Fibroblast of lung (primary cell): ENCODE measurements around the gene NRAP. TPM values are rescaled to one million over a fixed set of nuclear protein-coding genes. Genes with fewer than 3 reads are reported as not detected.

Experiments used
- DNase-seq, 2 donors: peaks; one replicate each; pipeline versions ENCODE4 v3.0.0 to v3.0.0-alpha.2; 2010; ENCODE audit warnings: low read depth in 2 of 2
- H2AFZ ChIP-seq: 2 replicates; pipeline ENCODE4 v1.5.1; 2012; ENCODE audit warnings: low read length, control low read depth, inconsistent platforms
- H3K27ac ChIP-seq: 2 replicates; pipeline ENCODE4 v1.5.1; 2011; ENCODE audit warnings: low read length, control low read depth; ENCODE audit not compliant: insufficient read depth
- H3K27me3 ChIP-seq: 2 replicates; pipeline ENCODE4 v1.5.1; 2011; ENCODE audit warnings: mild to moderate bottlenecking, low read length; ENCODE audit not compliant: control insufficient read depth, insufficient read depth
- H3K36me3 ChIP-seq: 2 replicates; pipeline ENCODE4 v1.5.1; 2011; ENCODE audit warnings: low read length; ENCODE audit not compliant: control insufficient read depth, insufficient read depth
- H3K4me1 ChIP-seq: 2 replicates; pipeline ENCODE4 v1.5.1; 2011; ENCODE audit warnings: low read length; ENCODE audit not compliant: control insufficient read depth, insufficient read depth; ENCODE audit errors: extremely low read depth
- H3K4me2 ChIP-seq: 2 replicates; pipeline ENCODE4 v1.5.1; 2011; ENCODE audit warnings: low read length, control low read depth; ENCODE audit not compliant: insufficient read depth; ENCODE audit errors: extremely low read depth
- H3K4me3 ChIP-seq, 4 experiments: fragments of 200-600 bp in 1 of 4; sonication (generic) in 1 of 4; replicated peaks in 1 of 4; 2 replicates each; pipeline ENCODE4 v1.5.1; 2011 to 2016; ENCODE audit warnings: low read length in 4 of 4, low read depth in 3 of 4, mild to moderate bottlenecking in 3 of 4, control low read depth in 2 of 4, inconsistent platforms in 1 of 4, mixed read lengths in 1 of 4; ENCODE audit not compliant: insufficient read depth in 1 of 4; ENCODE audit errors: control extremely low read depth in 1 of 4
- H3K79me2 ChIP-seq: 2 replicates; pipeline ENCODE4 v1.5.1; 2012; ENCODE audit warnings: mild to moderate bottlenecking, low read length, inconsistent platforms; ENCODE audit not compliant: control insufficient read depth, insufficient read depth
- H3K9ac ChIP-seq: 2 replicates; pipeline ENCODE4 v1.5.1; 2011; ENCODE audit warnings: mild to moderate bottlenecking, low read length, control low read depth; ENCODE audit not compliant: insufficient read depth
- H3K9me3 ChIP-seq: 2 replicates; pipeline ENCODE4 v1.5.1; 2012; ENCODE audit warnings: low read depth, low read length; ENCODE audit not compliant: control insufficient read depth, insufficient read depth
- H4K20me1 ChIP-seq: 2 replicates; pipeline ENCODE4 v1.5.1; 2011; ENCODE audit warnings: low read length; ENCODE audit not compliant: control insufficient read depth, insufficient read depth; ENCODE audit errors: extremely low read depth
- EZH2 ChIP-seq: IDR thresholded peaks from 2 replicates; pipeline ENCODE4 v1.5.1; 2012; ENCODE audit warnings: low read length, control low read depth, mild to moderate bottlenecking; ENCODE audit errors: missing control alignments
- polyA plus RNA-seq, 2 donors: library from polyadenylated mRNA; depleted of rRNA in 1 of 2; stranded (reverse) in 1 of 2; unstranded in 1 of 2; fragments of >200 nt; gene quantifications; 2 replicates each; pipeline ENCODE4 v1.2.1, GENCODE V29; 2011 to 2012; ENCODE audit warnings: missing spikeins in 1 of 2
- total RNA-seq: library from RNA; depleted of rRNA; stranded (reverse); fragments of >200 nt; gene quantifications from 2 replicates; pipeline ENCODE4 v1.2.1, GENCODE V29; 2014
- TF ChIP-seq, protein P1 (sequence below), 2 donors: IDR thresholded peaks in 1 of 2; conservative IDR thresholded peaks in 1 of 2; 1 replicate in 1 of 2; 2 replicates in 1 of 2; pipeline ENCODE4 v1.5.1; 2011 to 2012; ENCODE audit warnings: low read length in 2 of 2, control low read depth in 1 of 2, inconsistent platforms in 1 of 2, low read depth in 1 of 2, mild to moderate bottlenecking in 1 of 2

The NRAP gene
- total and polyA plus RNA-seq, 2 donors (not counting 1 experiment from before 2014, with no cell fraction given), result not detected

DNA sequence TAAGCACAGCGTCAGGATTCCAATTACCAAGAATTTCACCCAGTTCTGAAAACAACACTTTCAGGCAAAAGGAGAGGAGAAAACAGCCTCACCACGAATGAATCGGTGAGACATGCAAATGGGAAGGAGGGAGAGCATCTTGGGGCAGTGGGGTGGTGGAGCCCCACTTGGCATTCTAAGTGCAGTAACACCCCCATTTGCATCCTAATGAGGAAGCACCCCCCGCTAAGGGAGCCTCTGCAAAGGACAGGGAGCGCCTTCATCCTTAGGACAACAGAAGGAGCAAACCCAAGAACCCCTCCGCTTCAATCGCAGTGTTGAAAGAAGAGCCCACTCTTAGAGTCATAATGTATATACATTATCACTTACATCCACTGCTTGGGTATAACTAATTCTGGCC, 46.8 kb downstream of the NRAP start:
- H3K79me2 ChIP-seq, result no peaks in the 10 kb centered on the region
- H3K9me3 ChIP-seq, result no peaks in the 10 kb centered on the region
- no peak overlapping the region for H3K9ac ChIP-seq
- H3K4me2 ChIP-seq, result no peak overlapping the region
- TF ChIP-seq, protein P1, sequence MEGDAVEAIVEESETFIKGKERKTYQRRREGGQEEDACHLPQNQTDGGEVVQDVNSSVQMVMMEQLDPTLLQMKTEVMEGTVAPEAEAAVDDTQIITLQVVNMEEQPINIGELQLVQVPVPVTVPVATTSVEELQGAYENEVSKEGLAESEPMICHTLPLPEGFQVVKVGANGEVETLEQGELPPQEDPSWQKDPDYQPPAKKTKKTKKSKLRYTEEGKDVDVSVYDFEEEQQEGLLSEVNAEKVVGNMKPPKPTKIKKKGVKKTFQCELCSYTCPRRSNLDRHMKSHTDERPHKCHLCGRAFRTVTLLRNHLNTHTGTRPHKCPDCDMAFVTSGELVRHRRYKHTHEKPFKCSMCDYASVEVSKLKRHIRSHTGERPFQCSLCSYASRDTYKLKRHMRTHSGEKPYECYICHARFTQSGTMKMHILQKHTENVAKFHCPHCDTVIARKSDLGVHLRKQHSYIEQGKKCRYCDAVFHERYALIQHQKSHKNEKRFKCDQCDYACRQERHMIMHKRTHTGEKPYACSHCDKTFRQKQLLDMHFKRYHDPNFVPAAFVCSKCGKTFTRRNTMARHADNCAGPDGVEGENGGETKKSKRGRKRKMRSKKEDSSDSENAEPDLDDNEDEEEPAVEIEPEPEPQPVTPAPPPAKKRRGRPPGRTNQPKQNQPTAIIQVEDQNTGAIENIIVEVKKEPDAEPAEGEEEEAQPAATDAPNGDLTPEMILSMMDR (conservative IDR thresholded peaks at IDR 0.05 in 1 of 2, IDR thresholded peaks at IDR 0.05 in 1 of 2; ENCODE audit: low read depth in 1 of 2, low read length in 2 of 2), result no peak
- no peak for TF ChIP-seq EZH2
- no peak overlapping the region for H2AFZ ChIP-seq
- no peak for DNase-seq
- H3K27me3 ChIP-seq, result no peaks in the 10 kb centered on the region
- no peak overlapping the region for H3K4me3 ChIP-seq
- H3K36me3 ChIP-seq, result no peaks in the 10 kb centered on the region
- H3K4me1 ChIP-seq, result no peaks in the 10 kb centered on the region
- H4K20me1 ChIP-seq, result no peaks in the 10 kb centered on the region
- no peak overlapping the region for H3K27ac ChIP-seq

DNA sequence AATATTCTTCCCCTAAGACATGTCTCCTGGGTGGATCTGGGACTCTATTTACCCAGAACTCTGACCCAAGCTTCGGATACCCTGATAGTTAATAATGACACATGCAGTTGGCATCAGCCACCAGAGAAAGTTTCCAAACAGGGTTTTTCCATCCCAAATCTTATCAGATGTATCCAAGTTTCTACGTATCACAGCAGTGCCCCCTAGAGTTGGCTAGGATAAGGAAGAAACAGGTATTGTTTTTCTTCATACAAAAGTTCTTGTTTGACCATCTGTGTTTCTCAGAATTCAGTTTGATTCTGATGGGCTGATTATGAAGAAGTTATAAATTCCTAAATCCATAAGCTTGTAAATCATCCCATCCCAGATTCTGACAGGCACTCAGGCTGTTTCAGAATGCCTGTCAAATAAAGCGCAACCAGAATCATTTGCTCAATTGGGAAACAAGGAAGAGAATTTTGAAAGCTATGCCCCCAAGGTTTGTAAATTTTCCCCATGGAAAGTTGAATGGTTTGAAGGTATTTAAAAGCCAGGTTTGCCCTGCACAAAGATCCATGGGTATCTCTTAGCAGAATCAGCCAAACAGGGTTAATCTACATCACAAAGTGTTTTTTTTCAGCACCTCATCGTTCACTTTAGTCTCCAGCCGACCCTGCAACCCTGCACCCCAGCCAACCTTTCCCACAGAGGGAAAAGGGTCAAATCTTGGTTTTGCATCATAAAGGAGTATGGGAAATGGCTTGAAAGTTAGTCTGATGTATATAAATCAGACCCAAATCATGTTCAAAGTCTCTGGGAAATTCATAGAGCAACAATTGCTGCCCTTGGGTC, 47.4 kb downstream of the NRAP start:
- no peaks in the 10 kb centered on the region for H4K20me1 ChIP-seq
- H3K9me3 ChIP-seq, result no peaks in the 10 kb centered on the region
- H3K4me2 ChIP-seq, result no peak overlapping the region
- H2AFZ ChIP-seq, result no peak overlapping the region
- no peaks in the 10 kb centered on the region for H3K36me3 ChIP-seq
- no peak overlapping the region for H3K4me3 ChIP-seq
- TF ChIP-seq, protein P1 (conservative IDR thresholded peaks at IDR 0.05 in 1 of 2, IDR thresholded peaks at IDR 0.05 in 1 of 2; ENCODE audit: low read depth in 1 of 2, low read length in 2 of 2), result peak; percentile 3 to 40
- TF ChIP-seq EZH2, result no peak
- no peaks in the 10 kb centered on the region for H3K27me3 ChIP-seq
- H3K79me2 ChIP-seq, result no peaks in the 10 kb centered on the region
- H3K4me1 ChIP-seq, result no peaks in the 10 kb centered on the region
- no peak for DNase-seq
- no peak overlapping the region for H3K9ac ChIP-seq
- H3K27ac ChIP-seq, result no peak overlapping the region

DNA sequence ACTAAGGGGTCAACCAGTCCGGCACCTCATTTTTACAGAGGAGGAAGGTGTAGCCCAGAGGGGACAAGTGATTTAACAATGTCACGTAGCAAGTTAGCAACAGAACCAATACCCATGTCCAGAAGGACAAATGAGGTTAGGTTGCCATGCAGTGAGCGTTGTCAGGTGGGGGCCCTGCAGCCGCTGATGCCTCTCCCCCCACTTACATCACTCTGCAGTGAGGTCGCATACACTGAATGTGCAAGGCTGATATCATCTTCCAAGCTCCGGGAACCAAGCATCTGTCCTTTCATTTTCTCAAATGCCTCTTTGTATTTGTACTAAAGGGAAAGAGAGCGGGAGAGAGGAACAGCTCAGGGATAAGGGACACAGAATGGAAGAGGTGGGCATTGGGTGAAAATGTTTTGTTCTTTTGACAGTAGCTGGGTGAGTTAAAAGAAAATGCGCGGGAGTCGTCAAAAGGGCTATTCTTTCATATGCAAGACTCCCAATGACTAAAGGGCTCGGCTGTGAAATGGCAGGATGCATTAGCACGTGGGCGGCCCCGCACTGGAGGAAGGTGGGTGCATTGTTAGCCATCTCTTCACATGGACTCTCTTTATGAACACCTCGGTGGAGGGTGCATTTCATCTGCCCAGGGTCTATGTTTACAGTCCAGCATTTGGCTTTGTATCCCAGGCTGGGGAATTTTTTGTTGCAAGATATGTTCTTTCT, 49.7 kb downstream of the NRAP start:
- H2AFZ ChIP-seq, result no peak overlapping the region
- H4K20me1 ChIP-seq, result no peaks in the 10 kb centered on the region
- no peak overlapping the region for H3K4me3 ChIP-seq
- H3K27me3 ChIP-seq, result no peaks in the 10 kb centered on the region
- H3K79me2 ChIP-seq, result no peaks in the 10 kb centered on the region
- H3K27ac ChIP-seq, result no peak overlapping the region
- DNase-seq, result no peak
- TF ChIP-seq, protein P1 (conservative IDR thresholded peaks at IDR 0.05 in 1 of 2, IDR thresholded peaks at IDR 0.05 in 1 of 2; ENCODE audit: low read depth in 1 of 2, low read length in 2 of 2), result no peak
- no peak for TF ChIP-seq EZH2
- H3K9ac ChIP-seq, result no peak overlapping the region
- H3K9me3 ChIP-seq, result no peaks in the 10 kb centered on the region
- H3K36me3 ChIP-seq, result no peaks in the 10 kb centered on the region
- H3K4me1 ChIP-seq, result no peaks in the 10 kb centered on the region
- H3K4me2 ChIP-seq, result no peak overlapping the region
